Endothelial cell of umbilical vein (primary cell): ENCODE results near the gene GRM8.

ENCODE experiments used
- CTCF ChIP-seq, 2 donors: IDR thresholded peaks; 1 replicate in 1 of 2; 2 replicates in 1 of 2; pipeline ENCODE4 v1.5.1; 2011; ENCODE audit warnings: low read length in 2 of 2, mild to moderate bottlenecking in 2 of 2, moderate library complexity in 2 of 2, control low read depth in 1 of 2, inconsistent platforms in 1 of 2, low read depth in 1 of 2; ENCODE audit not compliant: insufficient read depth in 1 of 2; ENCODE audit errors: extremely low read depth in 1 of 2
- MAX ChIP-seq: IDR thresholded peaks from 2 replicates; pipeline ENCODE4 v1.6.1; 2011; ENCODE audit not compliant: insufficient read depth, insufficient read length
- POLR2A ChIP-seq: IDR thresholded peaks from 2 replicates; pipeline ENCODE4 v1.6.1; 2012; ENCODE audit warnings: low read depth, mild to moderate bottlenecking, control low read depth, low read length
- POLR2AphosphoS5 ChIP-seq: IDR thresholded peaks from 2 replicates; pipeline ENCODE4 v1.6.1; 2012; ENCODE audit warnings: low read depth, mild to moderate bottlenecking, control low read depth, low read length, moderate library complexity; ENCODE audit not compliant: insufficient read depth

DNA sequence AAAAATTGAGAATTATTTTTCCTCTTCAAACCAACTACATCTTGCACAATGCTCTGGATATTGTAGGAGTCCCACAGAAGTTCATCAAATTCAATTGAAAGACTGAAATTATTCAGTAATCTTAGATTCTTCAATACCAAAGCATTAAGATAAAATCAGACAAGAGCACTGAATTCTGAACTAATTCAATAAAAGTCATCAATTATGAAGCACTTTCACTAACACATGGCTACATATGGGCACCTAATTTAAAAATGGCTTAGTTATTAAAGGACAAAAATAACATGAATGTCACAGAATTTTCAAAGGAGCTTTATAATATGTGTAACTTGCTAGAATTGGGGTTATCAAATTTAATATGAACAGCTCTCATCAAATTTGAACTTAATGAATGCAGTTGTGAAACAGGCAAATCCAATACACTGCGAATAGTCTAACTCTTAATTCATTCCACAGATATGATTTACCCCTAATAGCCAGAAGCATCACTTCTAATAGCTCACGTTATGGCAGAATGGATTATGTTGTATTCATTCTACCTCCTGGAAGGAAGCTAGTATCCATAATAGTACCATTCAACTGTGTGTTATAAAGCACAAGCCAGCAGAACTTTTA, 116.8 kb downstream of the GRM8 start:
- TF ChIP-seq POLR2AphosphoS5 (no peak), POLR2A (no peak), CTCF (IDR thresholded peaks at IDR 0.05; ENCODE audit: extremely low read depth in 1 of 2, insufficient read depth in 1 of 2, low read depth in 1 of 2, low read length in 2 of 2) (no peak), MAX (no peak)
